NCI-H526 treated with DMSO at 0.1 percent for 48 hours (cell line): ENCODE measurements around the gene PCDHGA4.
"Not testable (repeated sequence)": the region's sequence is repeated elsewhere in the genome, so short reads cannot be mapped to it uniquely, and the experiment has no call there.

ENCODE experiments used
- DNase-seq: peaks from one replicate; lab custom pipeline; 2025; lab: John Stamatoyannopoulos, UW

PCDHGA4 gene

GRCh38 chr5:141349917-141350619 is 4.8 kb upstream of the PCDHGA4 start, which contains the start of gene PCDHGB1:
TSS of gene PCDHGB1 (plus strand) at chr5:141350099. CDS start at chr5:141350261, 162 bp downstream.
- DNase-seq: no peak

- DNase-seq: no peak
Observed at GRCh38 chr5:141351591-141351990, 3.2 kb upstream of the PCDHGA4 start.

GRCh38 chr5:141355641-141356040 is 820 bp downstream of the PCDHGA4 start:
- DNase-seq: no peak

- DNase-seq: no peak
Observed at GRCh38 chr5:141356133-141356532, 1.3 kb downstream of the PCDHGA4 start.

- no peak for DNase-seq
Observed at GRCh38 chr5:141356950-141357349, 2.1 kb downstream of the PCDHGA4 start.

GRCh38 chr5:141359790-141360426 is 5.1 kb downstream of the PCDHGA4 start, which contains the start of gene PCDHGB2:
TSS of gene PCDHGB2 (plus strand) at chr5:141359994. CDS start at chr5:141360136, 142 bp downstream.
- no peak for DNase-seq

GRCh38 chr5:141360685-141361084 is 5.9 kb downstream of the PCDHGA4 start:
- DNase-seq: no peak

- no peak for DNase-seq
Observed at GRCh38 chr5:141362719-141363118, 7.9 kb downstream of the PCDHGA4 start.

GRCh38 chr5:141363952-141364660 is 9.3 kb downstream of the PCDHGA4 start, which contains the start of gene PCDHGA5:
TSS of gene PCDHGA5 (plus strand) at chr5:141364162. CDS start at chr5:141364331, 169 bp downstream.
- no peak for DNase-seq

- DNase-seq: no peak
Observed at GRCh38 chr5:141366016-141366896, 11.4 kb downstream of the PCDHGA4 start.

GRCh38 chr5:141369994-141370848 is 15.4 kb downstream of the PCDHGA4 start, which contains the start of gene PCDHGB3:
TSS of gene PCDHGB3 (plus strand) at chr5:141370242. CDS start at chr5:141370395, 153 bp downstream.
- no peak for DNase-seq

- DNase-seq: no peak
Observed at GRCh38 chr5:141371572-141372475, 17.0 kb downstream of the PCDHGA4 start.

- DNase-seq: no peak
Observed at GRCh38 chr5:141373673-141374317, 19.0 kb downstream of the PCDHGA4 start, which contains the start of gene PCDHGA6. TSS of gene PCDHGA6 (plus strand) at chr5:141373891. CDS start at chr5:141374084, 193 bp downstream.

GRCh38 chr5:141374627-141375026 is 19.8 kb downstream of the PCDHGA4 start:
- DNase-seq: no peak

GRCh38 chr5:141375444-141376155 is 20.8 kb downstream of the PCDHGA4 start:
- not testable (repeated sequence) for DNase-seq

GRCh38 chr5:141382469-141383294 is 27.9 kb downstream of the PCDHGA4 start, which contains the start of gene PCDHGA7:
TSS of gene PCDHGA7 (plus strand) at chr5:141382742. CDS start at chr5:141382900, 158 bp downstream.
- DNase-seq: no peak

- DNase-seq: no peak
Observed at GRCh38 chr5:141383345-141383744, 28.5 kb downstream of the PCDHGA4 start.
